Fibroblast of lung (primary cell): ENCODE measurements around the gene SLC43A1. TPM values are rescaled to one million over a fixed set of nuclear protein-coding genes. Genes with fewer than 3 reads are reported as not detected.

Source experiments
- DNase-seq, 2 donors: peaks; one replicate each; pipeline versions ENCODE4 v3.0.0 to v3.0.0-alpha.2; 2010; ENCODE audit warnings: low read depth in 2 of 2
- H2AFZ ChIP-seq: 2 replicates; pipeline ENCODE4 v1.5.1; 2012; ENCODE audit warnings: low read length, control low read depth, inconsistent platforms
- H3K27ac ChIP-seq: 2 replicates; pipeline ENCODE4 v1.5.1; 2011; ENCODE audit warnings: low read length, control low read depth; ENCODE audit not compliant: insufficient read depth
- H3K27me3 ChIP-seq: 2 replicates; pipeline ENCODE4 v1.5.1; 2011; ENCODE audit warnings: mild to moderate bottlenecking, low read length; ENCODE audit not compliant: control insufficient read depth, insufficient read depth
- H3K36me3 ChIP-seq: 2 replicates; pipeline ENCODE4 v1.5.1; 2011; ENCODE audit warnings: low read length; ENCODE audit not compliant: control insufficient read depth, insufficient read depth
- H3K4me1 ChIP-seq: 2 replicates; pipeline ENCODE4 v1.5.1; 2011; ENCODE audit warnings: low read length; ENCODE audit not compliant: control insufficient read depth, insufficient read depth; ENCODE audit errors: extremely low read depth
- H3K4me2 ChIP-seq: 2 replicates; pipeline ENCODE4 v1.5.1; 2011; ENCODE audit warnings: low read length, control low read depth; ENCODE audit not compliant: insufficient read depth; ENCODE audit errors: extremely low read depth
- H3K4me3 ChIP-seq, 4 experiments: fragments of 200-600 bp in 1 of 4; sonication (generic) in 1 of 4; replicated peaks in 1 of 4; 2 replicates each; pipeline ENCODE4 v1.5.1; 2011 to 2016; ENCODE audit warnings: low read length in 4 of 4, low read depth in 3 of 4, mild to moderate bottlenecking in 3 of 4, control low read depth in 2 of 4, inconsistent platforms in 1 of 4, mixed read lengths in 1 of 4; ENCODE audit not compliant: insufficient read depth in 1 of 4; ENCODE audit errors: control extremely low read depth in 1 of 4
- H3K79me2 ChIP-seq: 2 replicates; pipeline ENCODE4 v1.5.1; 2012; ENCODE audit warnings: mild to moderate bottlenecking, low read length, inconsistent platforms; ENCODE audit not compliant: control insufficient read depth, insufficient read depth
- H3K9ac ChIP-seq: 2 replicates; pipeline ENCODE4 v1.5.1; 2011; ENCODE audit warnings: mild to moderate bottlenecking, low read length, control low read depth; ENCODE audit not compliant: insufficient read depth
- H3K9me3 ChIP-seq: 2 replicates; pipeline ENCODE4 v1.5.1; 2012; ENCODE audit warnings: low read depth, low read length; ENCODE audit not compliant: control insufficient read depth, insufficient read depth
- H4K20me1 ChIP-seq: 2 replicates; pipeline ENCODE4 v1.5.1; 2011; ENCODE audit warnings: low read length; ENCODE audit not compliant: control insufficient read depth, insufficient read depth; ENCODE audit errors: extremely low read depth
- EZH2 ChIP-seq: IDR thresholded peaks from 2 replicates; pipeline ENCODE4 v1.5.1; 2012; ENCODE audit warnings: low read length, control low read depth, mild to moderate bottlenecking; ENCODE audit errors: missing control alignments
- polyA plus RNA-seq, 2 donors: library from polyadenylated mRNA; depleted of rRNA in 1 of 2; stranded (reverse) in 1 of 2; unstranded in 1 of 2; fragments of >200 nt; gene quantifications; 2 replicates each; pipeline ENCODE4 v1.2.1, GENCODE V29; 2011 to 2012; ENCODE audit warnings: missing spikeins in 1 of 2
- total RNA-seq: library from RNA; depleted of rRNA; stranded (reverse); fragments of >200 nt; gene quantifications from 2 replicates; pipeline ENCODE4 v1.2.1, GENCODE V29; 2014
- TF ChIP-seq, protein P1 (sequence below), 2 donors: IDR thresholded peaks in 1 of 2; conservative IDR thresholded peaks in 1 of 2; 1 replicate in 1 of 2; 2 replicates in 1 of 2; pipeline ENCODE4 v1.5.1; 2011 to 2012; ENCODE audit warnings: low read length in 2 of 2, control low read depth in 1 of 2, inconsistent platforms in 1 of 2, low read depth in 1 of 2, mild to moderate bottlenecking in 1 of 2

SLC43A1 gene
- total and polyA plus RNA-seq, 2 donors (not counting 1 experiment from before 2014, with no cell fraction given): 13.2 to 19.8 TPM

DNA sequence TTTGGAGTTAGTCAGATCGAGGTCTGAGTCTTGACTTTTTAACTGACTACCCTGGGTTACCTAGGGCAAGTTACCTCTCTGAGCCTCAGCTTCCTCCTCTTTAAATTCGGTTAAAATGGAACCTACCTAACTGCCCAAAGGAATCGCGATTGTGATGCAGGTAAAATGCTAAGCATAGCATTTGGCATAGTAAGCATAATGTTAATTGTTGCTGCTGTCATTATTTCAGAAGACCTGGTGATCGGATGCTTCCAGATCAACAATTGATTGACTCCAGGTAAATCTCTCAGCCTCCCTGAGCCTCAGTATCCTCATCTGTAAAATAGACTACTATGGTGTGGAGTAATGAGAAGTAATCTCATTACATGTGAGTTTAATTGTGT lies 550 bp upstream of the SLC43A1 start:
- H3K4me2 ChIP-seq: peak overlapping the region; percentile 91
- peak overlapping the region; percentile 69 for H3K9ac ChIP-seq
- H4K20me1 ChIP-seq: no peaks in the 10 kb centered on the region
- H3K79me2 ChIP-seq: no peaks in the 10 kb centered on the region
- no peak for DNase-seq
- peak overlapping the region; percentile 80 to 92 (median 88) for H3K4me3 ChIP-seq
- H3K36me3 ChIP-seq: peaks cover 3% of the 10 kb centered on the region
- H2AFZ ChIP-seq: peak overlapping the region; percentile 87
- no peak for TF ChIP-seq EZH2
- TF ChIP-seq, protein P1, sequence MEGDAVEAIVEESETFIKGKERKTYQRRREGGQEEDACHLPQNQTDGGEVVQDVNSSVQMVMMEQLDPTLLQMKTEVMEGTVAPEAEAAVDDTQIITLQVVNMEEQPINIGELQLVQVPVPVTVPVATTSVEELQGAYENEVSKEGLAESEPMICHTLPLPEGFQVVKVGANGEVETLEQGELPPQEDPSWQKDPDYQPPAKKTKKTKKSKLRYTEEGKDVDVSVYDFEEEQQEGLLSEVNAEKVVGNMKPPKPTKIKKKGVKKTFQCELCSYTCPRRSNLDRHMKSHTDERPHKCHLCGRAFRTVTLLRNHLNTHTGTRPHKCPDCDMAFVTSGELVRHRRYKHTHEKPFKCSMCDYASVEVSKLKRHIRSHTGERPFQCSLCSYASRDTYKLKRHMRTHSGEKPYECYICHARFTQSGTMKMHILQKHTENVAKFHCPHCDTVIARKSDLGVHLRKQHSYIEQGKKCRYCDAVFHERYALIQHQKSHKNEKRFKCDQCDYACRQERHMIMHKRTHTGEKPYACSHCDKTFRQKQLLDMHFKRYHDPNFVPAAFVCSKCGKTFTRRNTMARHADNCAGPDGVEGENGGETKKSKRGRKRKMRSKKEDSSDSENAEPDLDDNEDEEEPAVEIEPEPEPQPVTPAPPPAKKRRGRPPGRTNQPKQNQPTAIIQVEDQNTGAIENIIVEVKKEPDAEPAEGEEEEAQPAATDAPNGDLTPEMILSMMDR (conservative IDR thresholded peaks at IDR 0.05 in 1 of 2, IDR thresholded peaks at IDR 0.05 in 1 of 2; ENCODE audit: low read depth in 1 of 2, low read length in 2 of 2): no peak
- peak overlapping the region; percentile 50 for H3K27ac ChIP-seq
- H3K4me1 ChIP-seq: peaks cover 3% of the 10 kb centered on the region
- no peaks in the 10 kb centered on the region for H3K27me3 ChIP-seq
- no peaks in the 10 kb centered on the region for H3K9me3 ChIP-seq

DNA sequence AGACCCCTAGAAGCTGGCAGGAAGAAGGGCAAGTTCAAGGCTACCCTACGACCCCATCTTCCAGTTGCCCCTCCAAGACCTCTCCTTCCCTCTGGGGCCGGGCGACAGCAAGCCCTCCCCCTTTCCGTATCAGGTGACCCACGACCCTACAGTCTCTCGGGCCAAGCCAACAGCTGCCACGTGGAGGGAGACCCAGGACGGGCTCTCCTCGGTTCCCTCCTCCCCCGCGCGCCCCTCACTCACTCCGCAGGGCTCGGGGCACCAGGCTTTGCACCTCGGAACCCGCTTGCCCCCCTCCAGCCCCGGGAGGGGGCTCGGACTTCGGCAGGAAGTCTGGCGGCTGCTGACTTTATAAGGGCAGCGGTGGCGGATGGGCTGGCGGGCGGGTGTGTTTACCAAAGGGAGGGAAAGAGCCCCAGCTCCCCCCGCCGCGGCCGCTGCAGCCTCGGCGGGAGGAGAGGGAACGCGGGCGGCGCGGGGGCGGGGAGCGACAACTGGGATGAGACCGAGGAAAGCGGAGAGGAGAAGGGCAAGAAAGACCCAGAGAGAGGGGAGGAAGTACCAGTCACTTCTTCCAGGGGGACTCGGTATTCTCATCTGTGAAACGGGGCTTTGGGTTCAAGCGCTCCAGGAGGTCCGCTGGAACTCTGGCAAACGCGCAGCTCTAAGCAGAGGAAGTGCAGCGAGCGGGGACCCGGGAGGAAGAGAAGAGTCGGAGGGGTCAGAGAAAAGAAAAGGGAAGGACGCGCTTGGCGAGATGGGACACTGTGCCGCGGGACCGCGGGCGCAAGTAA lies 767 bp downstream of the SLC43A1 start:
- Histone ChIP-seq H3K36me3 (peaks cover 3% of the 10 kb centered on the region), H3K4me3 (peak overlapping the region; percentile 80 to 92 (median 88)), H3K9me3 (no peaks in the 10 kb centered on the region), H3K9ac (peak overlapping the region; percentile 69), H2AFZ (peak overlapping the region; percentile 87), H3K27ac (peak overlapping the region; percentile 50), H4K20me1 (no peaks in the 10 kb centered on the region), H3K27me3 (no peaks in the 10 kb centered on the region), H3K4me1 (peaks cover 3% of the 10 kb centered on the region), H3K4me2 (peak overlapping the region; percentile 91), H3K79me2 (no peaks in the 10 kb centered on the region)
- TF ChIP-seq, protein P1 (conservative IDR thresholded peaks at IDR 0.05 in 1 of 2, IDR thresholded peaks at IDR 0.05 in 1 of 2; ENCODE audit: low read depth in 1 of 2, low read length in 2 of 2): no peak
- no peak for TF ChIP-seq EZH2
- DNase-seq: peak; percentile 29 to 39

DNA sequence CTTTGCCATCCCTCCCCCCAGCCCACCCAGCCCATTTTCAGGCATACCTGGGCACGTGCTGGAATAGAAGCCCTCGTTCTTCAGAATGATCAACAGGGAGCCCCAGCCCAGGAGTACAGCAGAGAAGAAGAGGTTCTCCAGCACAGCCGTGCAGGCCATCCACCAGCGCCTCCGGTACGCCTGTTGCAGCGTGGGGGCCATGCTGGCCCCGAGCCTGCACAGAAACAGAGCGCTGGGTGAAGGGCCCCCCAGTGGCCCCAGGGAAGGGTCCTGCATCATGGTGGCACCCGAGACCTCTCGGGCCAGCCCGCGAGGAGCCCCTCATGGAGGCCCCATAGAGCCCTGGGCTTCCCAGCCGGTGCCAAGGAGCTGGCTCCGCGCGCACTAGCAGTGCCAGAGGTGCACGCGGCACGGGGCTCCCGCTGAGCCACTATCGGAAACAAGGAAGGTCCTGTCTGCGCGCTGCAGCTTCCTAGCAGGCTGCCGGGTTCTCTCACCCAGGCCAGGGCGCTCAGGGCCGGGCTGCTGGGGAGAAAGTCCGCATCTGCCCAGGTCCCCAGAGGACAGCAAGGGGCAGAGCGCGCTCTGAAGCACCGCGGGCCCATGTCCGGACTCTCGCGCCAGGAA lies 1.5 kb downstream of the SLC43A1 start:
- peak; percentile 28 to 43 for DNase-seq
- no peak overlapping the region for H3K27ac ChIP-seq
- no peak overlapping the region for H3K9ac ChIP-seq

More for the DNA sequence above, 1.5 kb downstream of the SLC43A1 start:
- Histone ChIP-seq H4K20me1 (no peaks in the 10 kb centered on the region), H3K4me1 (peaks cover 3% of the 10 kb centered on the region), H3K4me2 (peak overlapping the region; percentile 91), H3K79me2 (no peaks in the 10 kb centered on the region), H3K36me3 (peaks cover 3% of the 10 kb centered on the region), H3K27me3 (no peaks in the 10 kb centered on the region), H3K9me3 (no peaks in the 10 kb centered on the region), H3K4me3 (peak overlapping the region; percentile 80 to 92 (median 88)), H2AFZ (peak overlapping the region; percentile 70)
- TF ChIP-seq, protein P1 (conservative IDR thresholded peaks at IDR 0.05 in 1 of 2, IDR thresholded peaks at IDR 0.05 in 1 of 2; ENCODE audit: low read depth in 1 of 2, low read length in 2 of 2): no peak
- TF ChIP-seq EZH2: no peak
